ENCODE measurements around the gene SLC4A1.

GRCh38 chr17:44204441-44204882, 63.5 kb downstream of the SLC4A1 start:
- TF ChIP-seq CTCF (IDR thresholded peaks at IDR 0.05): no peak
- no peak for TF ChIP-seq POLR2A (IDR thresholded peaks at IDR 0.05)

Data from right lobe of liver (tissue), 4 donors.